Suprapubic skin (tissue), 4 donors: ENCODE measurements around the gene MFF. TPM values are rescaled to one million over a fixed set of nuclear protein-coding genes. Genes with fewer than 3 reads are reported as not detected.

ENCODE experiments used
- DNase-seq, 2 donors: peaks; one replicate each; pipeline ENCODE4 v3.0.0-alpha.2; 2019; ENCODE audit warnings: low spot score in 2 of 2
- H3K27ac ChIP-seq: fragments of 200-600 bp; sonication (generic); one replicate; pipeline ENCODE4 v1.5.1; 2019
- H3K27me3 ChIP-seq: fragments of 200-600 bp; sonication (generic); one replicate; pipeline ENCODE4 v1.5.1; 2019
- H3K36me3 ChIP-seq: fragments of 200-600 bp; sonication (generic); one replicate; pipeline ENCODE4 v1.5.1; 2019
- H3K4me1 ChIP-seq: fragments of 200-600 bp; sonication (generic); one replicate; pipeline ENCODE4 v1.5.1; 2019
- H3K4me3 ChIP-seq: fragments of 200-600 bp; sonication (generic); one replicate; pipeline ENCODE4 v1.5.1; 2019; ENCODE audit warnings: mild to moderate bottlenecking
- H3K9me3 ChIP-seq: fragments of 200-600 bp; sonication (generic); one replicate; pipeline ENCODE4 v1.5.1; 2019
- CTCF ChIP-seq, 2 donors: fragments of 200-600 bp in 1 of 2; fragments of 450-650 bp in 1 of 2; sonication (generic) in 1 of 2; IDR thresholded peaks; one replicate each; pipeline ENCODE4 v1.5.1; 2016 to 2019; ENCODE audit warnings: antibody characterized with exemption in 2 of 2, mild to moderate bottlenecking in 1 of 2, moderate library complexity in 1 of 2
- EP300 ChIP-seq: sonication (generic); formaldehyde crosslinking; IDR thresholded peaks from one replicate; pipeline ENCODE4 v1.6.1; 2017; ENCODE audit warnings: antibody characterized with exemption
- POLR2A ChIP-seq, 2 donors: fragments of 450-650 bp; IDR thresholded peaks; one replicate each; pipeline ENCODE4 v1.6.1; 2017; ENCODE audit warnings: antibody characterized with exemption in 2 of 2, mild to moderate bottlenecking in 2 of 2, moderate library complexity in 2 of 2
- POLR2AphosphoS5 ChIP-seq, 3 donors: sonication (generic); formaldehyde crosslinking; IDR thresholded peaks; one replicate each; pipeline ENCODE4 v1.6.1; 2017; ENCODE audit warnings: antibody characterized with exemption in 3 of 3
- WGBS: methylation state at CpG from one replicate; pipeline ENCODE4 v1.1.5; 2018; 5-methylcytosine and 5-hydroxymethylcytosine counted together
- total RNA-seq, 4 donors: library from RNA; depleted of rRNA; stranded (reverse); fragments of >200 nt; gene quantifications; one replicate each; pipeline ENCODE4 v1.1.0, GENCODE V29; 2016

Gene MFF
- total RNA-seq, 4 donors from 2014 or later = 89.8 to 157 (median 103) TPM

GRCh38 chr2:227320305-227321094 is 4.6 kb upstream of the MFF start:
- WGBS = 81% methylated on average over 8 of the region's 33 CpGs

GRCh38 chr2:227322530-227323205 is 2.4 kb upstream of the MFF start:
- Histone ChIP-seq H3K4me3 (no peak overlapping the region), H3K27ac (no peak overlapping the region), H3K27me3 (no peaks in the 10 kb centered on the region), H3K9me3 (no peaks in the 10 kb centered on the region), H3K36me3 (no peaks in the 10 kb centered on the region), H3K4me1 (peaks cover 19% of the 10 kb centered on the region)
- 90% methylated on average over 5 of the region's 5 CpGs for WGBS
- TF ChIP-seq POLR2A (IDR thresholded peaks at IDR 0.05) (no peak), CTCF (IDR thresholded peaks at IDR 0.05) (no peak), POLR2AphosphoS5 (IDR thresholded peaks at IDR 0.05) (no peak), EP300 (no peak)
- no peak for DNase-seq

More at GRCh38 chr2:227320305-227321094, 4.6 kb upstream of the MFF start:
- Histone ChIP-seq H3K4me1 (peaks cover 6% of the 10 kb centered on the region), H3K27me3 (no peaks in the 10 kb centered on the region), H3K36me3 (no peaks in the 10 kb centered on the region), H3K9me3 (no peaks in the 10 kb centered on the region), H3K4me3 (no peak overlapping the region), H3K27ac (no peak overlapping the region)
- TF ChIP-seq POLR2A (IDR thresholded peaks at IDR 0.05) (no peak), CTCF (IDR thresholded peaks at IDR 0.05) (no peak), POLR2AphosphoS5 (IDR thresholded peaks at IDR 0.05) (no peak), EP300 (no peak)
- DNase-seq = no peak

GRCh38 chr2:227323818-227324217 is 1.2 kb upstream of the MFF start:
- Histone ChIP-seq H3K4me3 (no peak overlapping the region), H3K9me3 (no peaks in the 10 kb centered on the region), H3K27ac (no peak overlapping the region), H3K27me3 (no peaks in the 10 kb centered on the region), H3K36me3 (no peaks in the 10 kb centered on the region), H3K4me1 (peaks cover 19% of the 10 kb centered on the region)
- DNase-seq = no peak
- 96% methylated on average over 4 of the region's 4 CpGs for WGBS
- no peak for TF ChIP-seq EP300
- TF ChIP-seq CTCF (IDR thresholded peaks at IDR 0.05) = no peak
- no peak for TF ChIP-seq POLR2AphosphoS5 (IDR thresholded peaks at IDR 0.05)
- no peak for TF ChIP-seq POLR2A (IDR thresholded peaks at IDR 0.05)

- peak overlapping the region; percentile 80 for H3K27ac ChIP-seq
- no peak for DNase-seq
- peaks cover 26% of the 10 kb centered on the region for H3K4me1 ChIP-seq
- no peaks in the 10 kb centered on the region for H3K36me3 ChIP-seq
- 16% methylated on average over 6 of the region's 6 CpGs for WGBS
- no peak for TF ChIP-seq POLR2AphosphoS5 (IDR thresholded peaks at IDR 0.05)
- TF ChIP-seq EP300 = no peak
- no peaks in the 10 kb centered on the region for H3K9me3 ChIP-seq
- H3K4me3 ChIP-seq = peak overlapping the region; percentile 63
- no peaks in the 10 kb centered on the region for H3K27me3 ChIP-seq
Measured at GRCh38 chr2:227324642-227324994, 433 bp upstream of the MFF start.

- Histone ChIP-seq H3K27ac (peak overlapping the region; percentile 80), H3K9me3 (no peaks in the 10 kb centered on the region), H3K4me1 (peaks cover 27% of the 10 kb centered on the region), H3K27me3 (no peaks in the 10 kb centered on the region), H3K4me3 (peak overlapping the region; percentile 63), H3K36me3 (peaks cover 5% of the 10 kb centered on the region)
- WGBS = under 1% methylated on average over 13 of the region's 13 CpGs
- TF ChIP-seq POLR2A (IDR thresholded peaks at IDR 0.05) = no peak
- no peak for TF ChIP-seq EP300
- no peak for TF ChIP-seq CTCF (IDR thresholded peaks at IDR 0.05)
- no peak for TF ChIP-seq POLR2AphosphoS5 (IDR thresholded peaks at IDR 0.05)
- DNase-seq = peak in 1 of 2 donors; percentile 61
Measured at GRCh38 chr2:227325839-227326195, 766 bp downstream of the MFF start.
